TTC549 (cell line): ENCODE measurements around the gene ADK.
"Not testable (repeated sequence)": the region's sequence is repeated elsewhere in the genome, so short reads cannot be mapped to it uniquely, and the experiment has no call there.

Source experiments
- FAIRE-seq: peaks from 2 replicates; lab custom pipeline; 2012; peaks lifted over from hg19 to GRCh38; lab: Jason Lieb, UNC

The ADK gene

GRCh38 chr10:74146980-74147379 lies 4.0 kb upstream of the ADK start:
- not testable (repeated sequence) for FAIRE-seq

GRCh38 chr10:74150204-74150989 lies 624 bp upstream of the ADK start, which contains the start of gene AP3M1:
Gene AP3M1, minus strand, starts transcription at chr10:74150828. Its CDS starts 12,449 bp downstream, at chr10:74138379.
- FAIRE-seq: no peak

DNA sequence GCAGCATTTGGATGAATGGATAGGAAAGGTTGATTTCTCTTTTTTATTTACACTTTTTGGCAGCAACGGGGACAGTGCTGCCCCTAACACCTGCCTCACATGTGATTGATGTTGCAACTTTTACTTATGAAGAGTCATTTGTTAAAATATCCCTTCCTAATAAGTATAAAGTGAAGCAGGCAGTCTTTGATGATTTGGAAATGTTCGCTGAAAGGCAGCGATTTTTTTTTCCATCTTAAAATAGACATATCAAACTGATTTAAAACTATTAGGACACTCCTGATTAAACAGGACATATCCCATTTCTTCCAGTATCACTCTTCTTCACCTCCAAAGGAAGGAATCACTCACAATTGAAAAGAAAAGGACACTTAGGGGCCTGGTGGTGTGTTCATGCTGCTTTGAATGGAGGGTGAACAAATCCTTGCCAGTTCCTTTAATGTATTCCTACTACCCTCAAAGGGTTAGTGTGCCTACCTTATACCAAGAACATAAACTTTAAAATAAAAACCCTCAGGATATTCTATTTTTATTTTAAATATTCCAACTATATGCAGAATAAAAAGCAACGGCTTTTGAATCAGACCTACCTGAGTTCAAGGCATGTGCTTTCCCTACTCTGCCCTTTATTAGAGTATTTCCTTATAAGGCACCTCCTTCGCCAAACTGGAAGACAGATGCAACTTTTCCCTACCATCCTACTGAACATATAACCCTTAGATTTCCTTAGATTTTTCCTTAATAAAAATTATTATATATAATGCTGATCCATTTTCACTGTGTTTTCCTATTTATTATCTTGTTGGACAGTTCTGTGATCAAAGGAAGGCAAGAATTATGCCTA lies 1.1 kb downstream of the ADK start:
- no peak for FAIRE-seq

DNA sequence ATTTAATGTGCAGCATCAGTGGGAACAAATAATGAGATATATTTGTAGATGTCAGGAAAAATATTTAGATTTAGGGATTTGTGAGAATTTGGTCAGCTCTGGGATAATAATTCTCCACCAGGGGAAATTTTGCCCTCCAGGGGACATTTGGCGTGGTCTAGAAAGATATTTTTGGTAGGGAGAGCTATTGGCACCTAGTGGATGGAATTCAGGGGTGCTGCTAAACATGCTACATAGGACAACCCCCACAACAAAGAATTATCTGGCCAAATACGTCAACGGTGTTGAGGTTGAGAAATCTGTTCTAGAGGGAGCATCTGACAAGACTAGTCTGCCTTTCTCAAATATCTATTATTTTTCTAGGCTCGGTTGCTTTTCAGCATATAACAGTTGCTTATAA lies 2.1 kb downstream of the ADK start:
- no peak for FAIRE-seq

- no peak for FAIRE-seq
These were observed 2.7 kb downstream of the ADK start for GRCh38 chr10:74153676-74154075.

- no peak for FAIRE-seq
These were observed 5.9 kb downstream of the ADK start for GRCh38 chr10:74156919-74157289.

- no peak for FAIRE-seq
These were observed 9.0 kb downstream of the ADK start for GRCh38 chr10:74160013-74160412.

DNA sequence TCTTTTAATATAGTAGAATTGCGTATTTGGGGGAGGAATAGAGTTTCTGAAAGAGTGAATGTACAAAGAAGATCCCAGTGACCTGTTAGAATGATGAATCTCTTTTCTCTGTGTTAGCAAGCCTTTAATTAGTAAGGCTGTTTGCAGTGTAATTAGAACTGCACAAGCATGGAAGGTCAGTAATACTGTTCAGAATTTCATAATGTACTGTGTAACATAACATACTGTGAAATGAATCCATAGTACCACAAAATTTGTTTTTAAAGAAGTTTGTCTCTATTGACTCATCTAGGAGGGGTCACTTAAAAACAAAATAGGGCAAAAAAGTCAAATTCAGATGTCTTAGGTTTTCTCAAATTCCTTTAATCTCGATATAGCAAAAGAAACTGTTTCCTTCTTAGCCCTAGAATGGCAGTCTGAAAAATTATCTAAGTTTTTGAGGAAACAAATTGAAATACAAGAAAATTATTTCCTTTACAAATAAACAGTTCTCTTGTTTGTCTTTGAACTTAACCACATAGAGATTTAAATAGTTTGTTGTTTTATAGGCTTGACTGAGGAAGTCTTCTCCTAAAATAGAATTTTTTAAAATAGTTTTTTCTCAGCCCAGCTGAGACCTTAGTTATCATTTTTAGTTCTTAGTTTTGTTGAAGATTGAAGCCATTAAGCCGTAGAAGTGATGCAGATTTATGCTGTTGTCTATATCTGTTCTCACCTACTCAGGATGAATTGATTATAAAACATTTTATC lies 12.5 kb downstream of the ADK start:
- no peak for FAIRE-seq

DNA sequence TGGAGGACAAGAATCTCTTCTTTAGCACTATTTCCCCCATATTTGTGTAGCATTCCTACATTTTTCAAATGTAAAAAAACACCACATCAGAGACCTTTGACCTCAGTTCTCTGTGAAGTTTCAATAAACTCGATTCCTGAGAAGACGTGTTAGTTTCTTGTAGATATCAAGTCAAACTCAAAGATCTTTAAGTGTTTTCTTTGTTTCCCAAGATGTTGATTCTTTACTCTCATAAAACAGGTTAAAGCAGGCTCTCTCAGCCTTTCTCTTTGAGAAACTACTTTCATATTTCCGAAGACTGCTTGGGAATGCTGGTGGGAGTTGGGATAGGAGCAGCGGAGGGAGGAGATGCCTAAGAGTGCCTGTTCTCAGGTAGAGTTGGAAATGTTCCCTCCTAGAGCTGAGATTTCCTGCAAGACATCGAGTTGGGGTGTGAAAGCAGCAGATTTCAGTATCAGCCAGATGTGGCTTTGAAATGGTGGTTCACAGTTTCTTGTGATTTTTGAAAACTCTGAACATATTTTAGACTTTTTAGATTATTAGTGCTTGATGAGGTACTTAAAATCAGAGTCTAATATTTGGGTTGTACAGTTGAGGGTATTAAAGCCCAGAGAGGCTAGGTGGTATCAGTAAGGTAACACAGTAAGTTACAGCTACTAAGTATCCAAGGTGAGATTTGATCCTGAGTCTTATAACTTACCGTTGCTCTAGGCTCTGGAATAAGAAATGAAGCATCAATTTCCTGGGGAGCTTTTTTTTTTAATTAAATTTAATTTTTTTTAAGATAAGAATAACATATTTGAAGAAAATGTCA lies 13.9 kb downstream of the ADK start:
- FAIRE-seq: no peak

DNA sequence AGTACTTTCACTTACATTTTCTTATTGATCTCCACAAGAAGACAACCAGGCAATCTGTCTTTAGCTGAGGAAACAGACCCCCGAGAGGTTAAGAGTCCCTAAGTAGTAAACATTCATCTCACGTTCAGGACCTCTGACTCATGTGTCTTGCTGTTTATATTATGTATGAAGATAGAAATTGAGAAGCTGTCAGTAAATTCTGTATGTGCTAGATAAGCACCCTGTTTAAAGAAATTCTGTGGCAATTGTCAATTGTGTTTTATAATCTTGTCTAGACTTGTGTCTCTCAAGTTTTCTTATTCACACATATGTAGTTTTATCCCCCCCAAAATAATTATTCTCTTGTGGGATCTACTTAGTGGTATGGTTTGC lies 14.5 kb downstream of the ADK start:
- no peak for FAIRE-seq

GRCh38 chr10:74167443-74167842 lies 16.4 kb downstream of the ADK start:
- no peak for FAIRE-seq

DNA sequence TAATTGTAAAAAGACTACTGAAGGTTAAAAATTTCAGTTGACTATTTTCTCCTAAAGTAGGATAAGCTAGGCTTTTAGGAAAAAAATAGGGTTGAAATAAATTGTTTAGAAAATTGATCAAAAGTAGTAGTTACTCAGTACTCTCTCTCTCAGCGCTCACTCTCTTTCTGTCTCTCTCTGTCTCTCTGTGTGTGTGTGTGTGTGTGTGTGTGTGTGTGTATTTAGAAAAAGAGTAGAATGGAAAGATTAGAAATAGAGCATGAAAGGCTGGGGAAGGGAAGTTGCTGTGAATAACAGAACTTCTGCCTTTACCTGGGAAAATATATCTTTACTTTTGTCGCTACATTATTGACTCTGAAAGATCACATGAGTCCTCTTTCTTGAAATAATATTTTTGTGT lies 20.6 kb downstream of the ADK start:
- FAIRE-seq: no peak

GRCh38 chr10:74174521-74174920 lies 23.5 kb downstream of the ADK start:
- FAIRE-seq: no peak

DNA sequence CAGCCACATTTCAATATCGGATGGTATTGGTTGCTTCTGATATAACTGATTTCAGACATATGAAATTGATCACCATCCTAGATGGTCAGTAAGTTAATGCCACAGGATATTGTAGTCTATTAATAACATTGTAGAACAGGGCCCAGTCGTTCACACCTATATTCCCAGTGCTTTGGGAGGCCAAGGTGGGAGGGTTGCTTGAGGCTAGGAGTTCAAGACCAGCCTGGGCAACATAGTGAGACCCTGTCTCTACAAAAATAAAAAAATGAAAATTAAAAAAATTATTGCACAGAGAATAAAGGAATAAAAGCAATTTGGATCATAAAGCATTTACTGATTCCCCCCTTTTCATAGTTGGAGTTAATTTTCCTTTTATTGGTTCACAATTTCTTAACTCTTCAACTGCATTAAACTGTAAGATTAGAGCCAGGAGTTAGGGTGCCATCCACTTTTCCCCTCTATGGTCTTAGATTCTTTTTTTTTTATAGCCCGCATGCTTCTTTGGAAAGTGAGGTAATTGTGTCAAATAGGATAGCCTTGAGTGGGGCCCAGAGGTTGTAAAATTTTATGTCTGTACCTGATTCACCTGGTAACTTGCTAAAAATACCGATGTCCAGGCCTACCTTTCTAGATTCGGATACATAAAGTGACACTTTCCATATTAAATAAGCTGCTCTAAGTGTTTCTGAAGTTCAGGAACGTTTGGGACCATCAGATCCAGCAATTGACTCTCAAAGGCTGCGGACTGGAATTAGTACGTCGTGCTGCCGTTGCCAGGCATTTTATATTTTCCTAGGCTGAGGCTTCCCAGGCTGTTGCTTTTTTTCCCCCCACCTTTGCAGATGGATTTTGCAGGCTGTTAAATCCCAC lies 24.7 kb downstream of the ADK start:
- no peak for FAIRE-seq

GRCh38 chr10:74176380-74177139 lies 25.5 kb downstream of the ADK start:
- FAIRE-seq: peak; percentile 13

GRCh38 chr10:74177140-74177677 lies 26.2 kb downstream of the ADK start:
- no peak for FAIRE-seq

DNA sequence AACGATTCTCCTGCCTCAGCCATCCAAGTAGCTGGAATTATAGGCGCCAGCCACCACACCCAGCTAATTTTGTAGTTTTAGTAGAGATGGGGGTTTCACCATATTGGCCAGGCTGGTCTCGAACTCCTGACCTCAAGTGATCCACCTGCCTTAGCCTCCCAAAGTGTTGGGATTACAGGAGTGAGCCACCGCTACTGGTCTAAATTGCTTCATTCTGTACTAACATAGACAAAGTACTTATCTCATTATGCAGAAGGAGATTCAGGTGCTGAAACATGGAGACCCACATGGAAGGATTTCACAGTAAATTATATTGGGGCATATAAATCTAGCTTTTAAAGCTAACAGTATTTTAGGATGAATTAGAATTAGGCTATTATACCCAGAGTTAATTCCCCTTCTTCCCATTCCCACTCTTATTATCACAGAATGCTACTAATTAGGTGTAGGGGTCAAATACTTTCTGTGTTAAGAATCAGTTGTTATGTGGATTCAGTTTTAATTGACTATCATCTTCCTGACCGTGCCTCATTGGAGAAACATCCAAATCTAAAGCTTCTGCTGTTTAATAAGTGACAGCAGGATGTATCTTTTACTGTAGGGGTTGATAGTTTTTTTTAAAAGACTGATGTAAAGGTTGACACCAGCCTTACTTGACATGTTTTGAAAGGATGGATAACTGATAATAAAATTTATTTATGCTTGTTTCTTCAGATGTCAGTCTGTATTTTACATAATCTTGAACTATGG lies 27.2 kb downstream of the ADK start:
- FAIRE-seq: no peak

GRCh38 chr10:74179111-74179710 lies 28.2 kb downstream of the ADK start:
- no peak for FAIRE-seq

GRCh38 chr10:74186678-74187077 lies 35.7 kb downstream of the ADK start:
- FAIRE-seq: no peak
